GM21737 (cell line): ENCODE measurements around the gene MINDY3.

Experiments
- ATAC-seq: cut with Tn5 transposase; IDR thresholded peaks from one replicate; pipeline ENCODE4 v1.9.1; 2021; ENCODE audit warnings: mild to moderate bottlenecking, moderate library complexity; ENCODE audit not compliant: unreplicated experiment

The MINDY3 gene

DNA sequence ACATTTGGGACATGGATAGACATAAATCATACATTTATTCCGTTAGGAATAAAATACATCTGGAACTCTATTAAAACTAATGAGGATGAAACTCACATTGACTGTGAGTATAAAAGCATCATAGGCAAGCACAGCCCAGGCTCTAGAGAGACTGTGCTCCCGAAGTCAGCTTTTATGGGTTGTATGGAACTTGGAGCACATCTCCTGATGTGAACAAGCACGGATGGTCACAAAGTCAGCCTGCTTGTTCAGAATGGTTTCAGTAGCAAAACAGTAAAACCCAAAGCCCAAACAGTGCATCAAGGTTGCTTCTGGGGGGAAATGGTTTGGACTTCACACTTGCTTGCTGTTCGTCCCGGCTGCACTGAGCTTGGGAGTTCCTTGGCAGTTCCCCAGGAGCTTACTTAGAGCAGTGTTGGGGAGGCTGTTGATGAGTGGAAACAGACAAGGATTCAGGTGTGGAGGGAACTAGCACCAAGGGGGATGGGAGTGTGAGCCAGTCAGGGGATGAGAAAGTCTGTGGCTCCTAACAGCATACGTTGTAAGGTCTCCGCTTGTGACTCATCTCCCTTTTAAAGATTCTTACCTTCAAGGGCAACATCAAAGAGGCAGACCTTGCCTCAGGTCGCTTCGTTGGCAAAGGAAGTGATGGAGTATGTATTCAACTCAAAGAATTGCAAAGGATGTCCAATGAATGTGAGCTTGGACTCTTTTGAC lies 120.9 kb downstream of the MINDY3 start:
- ATAC-seq: no peak

- no peak for ATAC-seq
Measured at GRCh38 chr10:15738270-15738925, 121.9 kb downstream of the MINDY3 start.

DNA sequence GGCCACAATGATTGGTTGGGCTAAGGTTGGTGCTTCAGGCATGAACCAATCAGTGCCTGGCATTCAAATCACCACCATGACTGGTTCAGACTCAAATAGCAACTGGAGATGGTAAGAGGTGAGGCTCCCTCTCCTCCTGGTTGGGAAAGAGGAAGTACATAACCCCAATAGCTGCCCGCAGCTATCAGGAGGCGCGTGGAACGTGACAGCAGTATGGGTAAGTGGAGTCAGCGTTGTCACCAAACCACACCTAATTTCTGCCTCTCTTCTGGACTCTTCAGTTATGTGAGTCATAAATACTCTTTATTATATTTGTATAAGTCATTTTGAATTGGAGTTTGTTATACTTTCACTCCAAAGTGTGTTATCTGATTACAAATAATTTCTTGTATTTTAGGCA lies 122.7 kb downstream of the MINDY3 start:
- no peak for ATAC-seq

DNA sequence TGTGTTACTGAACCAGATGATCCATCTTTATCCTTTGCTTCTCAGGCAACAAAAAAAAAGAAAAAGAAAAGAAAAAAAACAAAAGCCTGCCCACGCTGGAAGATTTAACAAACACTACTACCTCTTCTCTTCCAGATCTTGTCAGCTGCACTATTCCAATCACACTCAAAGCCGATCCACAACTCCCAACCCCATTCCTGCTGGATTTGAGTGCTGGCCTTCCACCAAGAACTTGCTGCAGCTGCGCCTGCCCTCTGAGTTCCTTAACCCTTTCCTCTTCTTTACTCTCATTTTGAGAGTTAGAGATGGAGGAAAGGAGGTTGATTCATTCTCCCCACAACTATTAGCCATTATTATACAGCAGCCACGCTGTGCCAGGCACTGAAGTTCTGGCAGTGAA lies 124.5 kb downstream of the MINDY3 start:
- ATAC-seq: no peak

GRCh38 chr10:15730341-15730740 lies 130.0 kb downstream of the MINDY3 start:
- ATAC-seq: no peak

DNA sequence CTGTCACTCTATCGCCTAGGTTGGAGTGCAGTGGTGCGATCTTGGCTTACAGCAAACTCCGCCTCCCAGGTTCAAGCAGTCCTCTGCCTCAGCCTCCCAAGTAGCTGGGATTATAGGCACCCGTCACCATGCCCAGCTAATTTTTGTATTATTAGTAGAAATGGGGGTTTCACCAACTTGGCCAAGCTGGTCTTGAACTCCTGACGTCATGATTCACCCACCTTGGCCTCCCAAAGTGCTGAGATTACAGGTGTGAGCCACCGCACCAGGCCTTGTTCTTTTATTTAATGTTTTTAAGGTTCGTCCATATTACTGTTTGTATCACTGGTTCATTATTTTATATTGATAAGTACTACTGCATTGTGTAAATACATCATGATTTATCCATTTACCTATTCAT lies 130.4 kb downstream of the MINDY3 start:
- ATAC-seq: no peak
